Loucy (cell line): ENCODE data around the gene PAM.

ENCODE experiments used
- H2AFZ ChIP-seq: fragments of 200-600 bp; sonication (generic); 2 replicates; pipeline ENCODE4 v1.6.0; 2016; ENCODE audit warnings: antibody characterized with exemption, mild to moderate bottlenecking, low read length, moderate library complexity
- H3F3A ChIP-seq: fragments of 200-600 bp; 2 replicates; pipeline ENCODE4 v1.6.0; 2016; ENCODE audit warnings: antibody characterized with exemption, low read depth, mild to moderate bottlenecking
- H3K27me3 ChIP-seq: fragments of 200-600 bp; sonication (generic); 2 replicates; pipeline ENCODE4 v1.6.1; 2014; ENCODE audit warnings: low read length, mild to moderate bottlenecking; ENCODE audit not compliant: insufficient read depth, poor library complexity, severe bottlenecking
- H3K36me3 ChIP-seq: fragments of 200-600 bp; sonication (generic); 2 replicates; pipeline ENCODE4 v1.6.1; 2016; ENCODE audit warnings: low read length; ENCODE audit not compliant: insufficient read depth
- H3K4me1 ChIP-seq: fragments of 200-600 bp; sonication (generic); 2 replicates; pipeline ENCODE4 v1.5.1; 2014; ENCODE audit warnings: low read length, mild to moderate bottlenecking; ENCODE audit not compliant: insufficient read depth, poor library complexity, severe bottlenecking
- H3K4me2 ChIP-seq: fragments of 200-600 bp; sonication (generic); 2 replicates; pipeline ENCODE4 v1.6.0; 2014; ENCODE audit warnings: antibody characterized with exemption, low read length, low read depth, mild to moderate bottlenecking; ENCODE audit not compliant: poor library complexity, severe bottlenecking
- H3K4me3 ChIP-seq: fragments of 200-600 bp; sonication (generic); 2 replicates; pipeline ENCODE4 v1.5.1; 2014; ENCODE audit warnings: low read length, mild to moderate bottlenecking, mixed read lengths; ENCODE audit not compliant: poor library complexity, severe bottlenecking
- H3K79me2 ChIP-seq: fragments of 200-600 bp; sonication (generic); 2 replicates; pipeline ENCODE4 v1.6.1; 2014; ENCODE audit warnings: low read length; ENCODE audit not compliant: insufficient read depth
- H3K9ac ChIP-seq: fragments of 200-600 bp; sonication (generic); 2 replicates; pipeline ENCODE4 v1.6.0; 2014; ENCODE audit warnings: mild to moderate bottlenecking, low read depth, low read length, moderate library complexity; ENCODE audit not compliant: poor library complexity, severe bottlenecking
- H3K9me2 ChIP-seq: fragments of 200-600 bp; sonication (generic); replicated peaks from 2 replicates; pipeline ENCODE4 v1.6.1; 2016; ENCODE audit warnings: low read depth, low read length, mixed read lengths
- H3K9me3 ChIP-seq: fragments of 200-600 bp; sonication (generic); 2 replicates; pipeline ENCODE4 v1.6.1; 2014; ENCODE audit warnings: mild to moderate bottlenecking, antibody characterized with exemption, low read length, low read depth; ENCODE audit not compliant: insufficient read depth
- H4K20me1 ChIP-seq: fragments of 200-600 bp; sonication (generic); 2 replicates; pipeline ENCODE4 v1.6.0; 2014; ENCODE audit warnings: antibody characterized with exemption, low read length, mild to moderate bottlenecking; ENCODE audit not compliant: insufficient read depth, poor library complexity, severe bottlenecking
- CTCF ChIP-seq: fragments of 200-600 bp; sonication (generic); conservative IDR thresholded peaks from 2 replicates; pipeline ENCODE4 v1.5.1; 2014; ENCODE audit warnings: mild to moderate bottlenecking, antibody characterized with exemption, low read length
- EZH2phosphoT487 ChIP-seq: fragments of 200-600 bp; IDR thresholded peaks from 2 replicates; pipeline ENCODE4 v1.6.1; 2018; ENCODE audit warnings: antibody characterized with exemption, mild to moderate bottlenecking, moderate library complexity, borderline replicate concordance

The PAM gene

GRCh38 chr5:102937894-102938293 is 182.8 kb downstream of the PAM start:
- Histone ChIP-seq H3K9me2 (no peaks in the 10 kb centered on the region), H3K4me1 (no peaks in the 10 kb centered on the region), H3K36me3 (no peaks in the 10 kb centered on the region), H3K27me3 (no peaks in the 10 kb centered on the region), H3K79me2 (no peaks in the 10 kb centered on the region), H3K4me2 (no peak overlapping the region), H3K4me3 (no peak overlapping the region), H4K20me1 (no peaks in the 10 kb centered on the region), H3F3A (no peaks in the 10 kb centered on the region), H2AFZ (no peak overlapping the region), H3K9me3 (no peaks in the 10 kb centered on the region), H3K9ac (no peak overlapping the region)
- no peak for TF ChIP-seq EZH2phosphoT487
- TF ChIP-seq CTCF, result no peak

GRCh38 chr5:102941111-102941510 is 186.0 kb downstream of the PAM start:
- Histone ChIP-seq H3K27me3 (no peaks in the 10 kb centered on the region), H2AFZ (no peak overlapping the region), H4K20me1 (no peaks in the 10 kb centered on the region), H3K4me3 (no peak overlapping the region), H3K4me1 (no peaks in the 10 kb centered on the region), H3K9me3 (no peaks in the 10 kb centered on the region), H3F3A (no peaks in the 10 kb centered on the region), H3K4me2 (no peak overlapping the region), H3K79me2 (no peaks in the 10 kb centered on the region), H3K9ac (no peak overlapping the region), H3K9me2 (no peaks in the 10 kb centered on the region), H3K36me3 (no peaks in the 10 kb centered on the region)
- no peak for TF ChIP-seq CTCF
- TF ChIP-seq EZH2phosphoT487, result no peak

- no peaks in the 10 kb centered on the region for H4K20me1 ChIP-seq
- H3K79me2 ChIP-seq, result no peaks in the 10 kb centered on the region
- H3K9me3 ChIP-seq, result no peaks in the 10 kb centered on the region
- peaks cover 6% of the 10 kb centered on the region; the same call in 1 of the 2 replicates for H3K36me3 ChIP-seq
- H3K4me1 ChIP-seq, result no peaks in the 10 kb centered on the region
- H3K4me2 ChIP-seq, result no peak overlapping the region
- no peak overlapping the region for H2AFZ ChIP-seq
- no peaks in the 10 kb centered on the region for H3K9me2 ChIP-seq
- no peaks in the 10 kb centered on the region for H3F3A ChIP-seq
- H3K4me3 ChIP-seq, result no peak overlapping the region
- no peak overlapping the region for H3K9ac ChIP-seq
- TF ChIP-seq CTCF, result no peak
- TF ChIP-seq EZH2phosphoT487, result no peak
- H3K27me3 ChIP-seq, result no peaks in the 10 kb centered on the region
Measured at GRCh38 chr5:102946414-102946813, 191.3 kb downstream of the PAM start.
